Measurements from ENCODE around the gene CACNA1H. TPM values are rescaled to one million over a fixed set of nuclear protein-coding genes. Genes with fewer than 3 reads are reported as not detected.

The CACNA1H gene
- total RNA-seq, 1 donor from 2014 or later = 4.2 TPM

DNA sequence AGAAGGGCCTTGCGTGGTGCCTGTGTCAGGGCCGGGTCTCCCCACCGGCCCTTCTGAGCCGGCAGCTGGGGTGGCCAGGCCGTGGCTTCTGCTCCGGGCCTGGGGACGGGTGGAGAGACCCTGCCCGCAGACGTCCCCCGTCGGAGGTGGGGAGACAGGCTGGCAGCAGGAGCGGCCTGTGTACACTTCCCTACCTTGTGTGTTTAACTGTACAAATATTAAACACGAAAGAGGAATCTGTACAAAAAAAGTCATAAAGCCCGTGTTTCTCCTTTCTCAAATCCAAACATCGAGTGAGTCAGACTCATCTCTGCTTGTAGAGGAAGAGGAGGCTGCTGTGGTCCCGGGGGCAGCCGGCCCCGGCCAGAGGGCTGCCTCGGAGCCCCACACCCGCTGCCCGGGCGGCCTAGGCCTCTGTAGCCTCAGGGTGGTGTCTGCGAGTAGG is 2.0 kb downstream of the CACNA1H start:
- ATAC-seq (ENCODE audit: poor library complexity) = no peak
- intact Hi-C loops (cut with DNase I) = no loop called here
- DNase-seq = no peak

DNA sequence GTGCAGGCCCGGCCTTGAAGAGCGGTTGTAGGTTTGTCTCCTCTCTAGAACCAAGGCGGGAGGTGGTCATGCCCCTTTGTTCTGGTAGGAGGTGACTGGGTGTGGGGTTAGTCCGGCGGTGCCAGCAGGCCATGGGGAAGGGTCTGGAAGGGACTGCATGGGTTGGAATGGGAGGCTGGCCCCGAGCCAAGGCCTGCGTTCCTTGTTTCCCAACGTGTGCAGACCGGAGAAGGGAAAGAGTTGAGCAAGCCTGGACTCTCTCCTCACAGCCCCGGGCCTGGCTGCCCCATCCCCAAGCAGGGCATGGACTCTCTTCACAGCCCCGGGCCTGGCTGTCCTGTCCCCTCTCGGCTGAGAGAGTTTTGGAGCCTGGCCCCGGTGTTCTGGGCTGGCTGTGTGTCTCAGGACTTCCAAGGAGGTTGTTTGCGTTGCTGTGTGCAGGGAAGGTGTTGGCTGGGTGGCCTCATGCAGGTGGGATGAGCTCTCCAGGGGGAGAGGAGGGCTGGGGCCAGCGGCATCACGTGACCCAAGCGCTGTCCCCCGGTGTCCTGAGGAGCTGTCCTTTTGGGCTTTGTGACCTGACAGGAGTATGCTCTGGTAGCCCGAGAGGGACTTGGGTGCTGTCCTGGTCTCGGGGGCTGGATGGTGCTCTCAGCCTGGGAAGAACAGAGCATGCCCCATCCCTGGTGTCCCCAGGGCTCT is 2.6 kb downstream of the CACNA1H start:
- ATAC-seq (ENCODE audit: poor library complexity) (no peak), DNase-seq (no peak)
- intact Hi-C loops (cut with DNase I) = no loop called here

DNA sequence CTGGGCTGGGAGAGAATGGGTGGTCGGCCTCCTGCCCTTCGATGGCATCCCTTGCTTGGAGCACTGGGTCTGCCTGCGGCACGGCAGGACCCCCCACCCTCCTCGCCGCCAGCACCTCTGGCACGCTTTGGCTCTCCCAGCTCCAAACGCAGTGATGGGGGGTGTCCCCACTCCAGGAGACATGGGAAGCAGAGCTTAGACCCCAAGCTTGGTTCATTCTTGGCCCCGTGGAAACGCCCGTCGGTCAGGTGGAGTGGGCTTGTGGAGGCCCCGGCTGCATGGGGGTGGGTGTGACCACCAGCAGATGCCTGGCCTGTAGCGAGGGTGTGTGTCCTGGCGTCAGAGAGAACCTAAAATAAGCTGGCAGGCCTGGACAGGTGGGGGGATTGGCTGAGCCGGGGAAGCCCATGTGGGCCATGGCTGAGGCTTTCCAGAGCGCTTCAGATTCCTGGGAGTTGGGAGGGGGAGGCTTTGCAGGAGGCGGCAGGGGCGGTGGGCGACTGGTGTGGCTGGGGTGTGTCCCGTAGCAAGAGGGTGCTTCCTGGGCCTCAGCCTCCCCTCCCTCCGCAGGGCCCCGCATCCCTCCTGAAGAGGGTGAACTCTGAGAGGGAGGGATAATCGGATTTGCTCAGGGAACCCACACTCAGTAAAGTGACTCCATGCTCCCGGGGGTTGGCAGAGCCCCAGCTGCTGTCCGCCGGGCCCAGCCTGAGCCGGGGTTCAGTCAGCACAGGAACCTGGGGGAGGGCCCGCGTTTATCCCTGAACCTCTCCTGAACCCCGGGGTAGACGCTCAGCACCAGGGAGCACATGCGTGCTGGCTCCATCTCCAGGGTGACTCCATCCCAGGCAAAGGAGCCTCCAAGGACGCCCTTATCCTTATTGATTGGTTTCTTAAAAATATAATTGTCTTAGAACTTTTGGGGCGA is 3.4 kb downstream of the CACNA1H start:
- ATAC-seq (ENCODE audit: poor library complexity) (no peak), DNase-seq (no peak)
- intact Hi-C loops (cut with DNase I) = no loop called here

DNA sequence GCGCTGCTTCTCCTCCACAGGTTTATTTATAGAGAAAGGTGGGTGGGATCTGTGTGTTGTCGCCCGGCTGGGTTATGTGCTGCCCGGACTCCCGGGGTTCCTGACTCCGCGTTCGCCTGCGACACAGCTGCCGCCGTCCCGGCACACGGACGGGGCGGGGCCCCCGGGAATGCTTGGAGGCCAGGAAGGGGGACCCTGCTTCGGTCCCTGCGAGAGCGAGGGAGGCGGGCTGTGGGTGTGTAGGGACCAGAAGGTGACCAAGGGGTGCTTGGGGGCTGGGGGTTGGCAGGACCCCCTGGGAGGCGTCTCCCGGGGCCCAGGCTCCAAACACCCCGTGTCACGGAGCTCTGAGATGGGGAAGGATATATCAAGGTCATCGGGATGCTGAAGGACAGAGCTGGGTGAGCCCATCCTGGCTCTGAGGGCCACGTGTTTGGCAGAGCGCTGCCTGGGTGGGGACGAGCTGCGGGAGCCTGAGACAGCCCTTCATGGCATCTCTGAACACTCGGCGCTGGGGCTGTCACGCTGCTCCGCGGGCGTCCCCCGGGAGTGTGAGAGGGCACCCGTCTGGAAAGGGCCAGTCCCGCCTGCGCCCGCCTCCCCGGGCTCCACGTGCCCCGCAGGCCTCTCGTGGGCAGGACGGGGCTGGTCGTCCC is 4.2 kb downstream of the CACNA1H start:
- ATAC-seq (ENCODE audit: poor library complexity) = no peak
- no peak for DNase-seq
- intact Hi-C loops (cut with DNase I) = no loop called here

DNA sequence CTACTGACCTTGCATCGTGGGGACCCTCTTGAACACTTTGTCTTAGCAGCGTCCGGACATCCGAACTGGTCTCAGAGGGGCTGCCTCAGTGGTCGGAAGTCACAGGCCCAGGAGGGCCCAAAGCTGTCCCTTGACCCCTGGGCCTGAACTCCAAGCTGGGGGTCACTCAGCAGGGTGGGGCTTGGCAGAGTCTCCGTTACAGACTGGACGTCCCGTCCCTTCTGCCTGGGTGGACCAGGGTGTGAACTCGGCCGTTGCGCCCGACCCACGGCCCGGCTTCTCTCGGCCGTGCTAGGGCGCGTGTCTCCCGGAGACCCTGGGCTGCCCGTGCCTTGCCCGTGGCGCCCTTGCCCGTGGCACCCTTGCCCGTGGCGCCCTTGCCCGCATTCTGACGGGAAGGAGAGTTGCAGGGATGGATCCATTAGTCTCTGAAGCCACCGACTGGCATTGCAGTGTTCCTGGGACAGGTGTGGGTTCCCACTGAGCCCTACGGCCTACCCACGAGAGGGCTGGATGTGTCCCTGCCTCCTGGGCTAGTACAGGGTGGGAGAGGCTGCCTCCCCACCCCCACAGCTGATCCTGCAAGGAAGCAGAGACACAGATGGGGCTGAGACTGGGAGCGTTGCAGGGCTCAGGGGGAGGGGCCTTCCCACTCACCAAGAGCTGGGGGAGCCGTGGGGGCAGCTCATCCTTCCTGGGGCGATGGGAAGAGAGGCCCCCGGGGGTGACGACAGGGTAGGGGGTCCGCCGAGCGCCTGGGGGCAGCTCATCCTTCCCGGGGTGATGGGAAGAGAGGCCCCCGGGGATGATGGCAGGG is 4.9 kb downstream of the CACNA1H start:
- ATAC-seq (ENCODE audit: poor library complexity) = peak; percentile 2
- peak; percentile 66 for DNase-seq
- intact Hi-C loops (cut with DNase I) = no loop called here

DNA sequence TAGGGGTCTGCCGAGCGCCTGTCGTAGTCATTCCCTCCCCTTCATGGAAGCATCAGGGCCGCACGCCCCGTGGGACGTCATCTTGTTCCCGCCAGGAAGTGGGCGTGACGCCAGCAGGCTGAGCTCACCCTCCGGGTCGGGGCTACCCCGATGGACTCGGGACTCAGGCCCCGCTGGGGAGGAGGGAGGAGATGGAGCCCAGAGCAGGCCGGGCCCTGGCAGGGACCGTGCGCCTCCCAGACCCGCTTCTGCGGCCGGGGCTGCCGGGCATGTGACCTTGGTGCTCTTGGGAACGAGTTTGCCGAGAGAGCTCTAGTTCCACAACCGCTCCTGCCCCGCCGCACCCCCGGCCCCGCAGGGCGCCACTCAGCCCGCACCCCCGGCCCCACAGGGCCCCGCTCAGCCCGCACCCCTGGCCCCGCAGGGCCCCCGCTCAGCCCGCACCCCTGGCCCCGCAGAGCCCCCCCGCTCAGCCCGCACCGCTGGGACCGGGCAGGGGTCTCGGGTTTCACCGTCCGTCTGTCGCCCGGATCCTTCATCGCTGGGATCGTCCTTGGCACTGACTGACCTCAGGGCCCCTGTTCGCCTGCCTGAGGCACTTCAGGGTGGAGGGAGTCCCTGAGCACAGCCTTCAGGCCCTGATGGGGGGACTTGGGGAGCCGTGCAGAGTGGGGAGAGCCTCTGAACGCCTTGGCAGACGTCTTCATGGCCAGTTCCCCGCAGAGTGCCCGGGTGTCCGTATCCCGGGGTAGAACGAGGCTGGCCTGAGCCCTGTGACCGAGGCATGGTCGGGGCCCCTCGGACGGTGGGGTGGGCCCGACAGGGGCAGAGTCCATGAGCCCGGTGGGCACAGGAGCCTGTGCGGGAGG is 5.8 kb downstream of the CACNA1H start:
- DNase-seq (peak; percentile 78), ATAC-seq (ENCODE audit: poor library complexity) (peak; percentile 2)
- intact Hi-C loops (cut with DNase I) = no loop called here

DNA sequence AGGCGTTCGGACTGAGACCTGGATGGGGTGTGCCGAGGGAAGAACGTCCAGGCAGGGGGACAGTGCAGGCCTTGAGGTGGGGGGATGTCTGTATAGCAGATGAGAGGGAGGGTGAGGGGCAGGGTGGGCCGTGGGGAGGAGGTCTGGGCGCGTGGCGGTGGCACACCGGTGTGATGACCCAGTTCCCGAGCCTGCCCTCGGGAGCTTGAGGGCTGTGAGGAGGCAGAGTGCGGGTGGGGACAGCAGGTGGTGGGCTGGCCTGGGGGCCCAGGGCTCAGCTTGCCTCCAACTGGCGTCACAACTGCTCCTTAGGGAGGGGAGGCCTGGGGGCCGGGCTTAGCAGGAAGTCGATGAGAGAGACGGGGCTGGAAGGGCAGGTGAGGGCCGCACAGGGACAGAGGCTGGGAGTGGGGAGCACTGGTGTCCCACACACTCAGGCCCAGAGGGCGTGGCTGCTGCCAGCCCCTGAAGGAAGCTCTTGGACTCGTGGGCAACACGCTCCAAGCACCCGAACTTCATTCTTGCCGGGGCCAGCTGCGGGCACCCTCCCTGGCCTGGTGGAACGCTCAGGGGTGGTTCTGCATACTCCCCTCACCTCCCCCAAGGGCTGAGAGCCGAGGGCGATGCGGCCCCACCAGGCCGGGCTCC is 6.5 kb downstream of the CACNA1H start:
- intact Hi-C loops (cut with DNase I) = no loop called here
- DNase-seq (no peak), ATAC-seq (ENCODE audit: poor library complexity) (peak; percentile 6)

DNA sequence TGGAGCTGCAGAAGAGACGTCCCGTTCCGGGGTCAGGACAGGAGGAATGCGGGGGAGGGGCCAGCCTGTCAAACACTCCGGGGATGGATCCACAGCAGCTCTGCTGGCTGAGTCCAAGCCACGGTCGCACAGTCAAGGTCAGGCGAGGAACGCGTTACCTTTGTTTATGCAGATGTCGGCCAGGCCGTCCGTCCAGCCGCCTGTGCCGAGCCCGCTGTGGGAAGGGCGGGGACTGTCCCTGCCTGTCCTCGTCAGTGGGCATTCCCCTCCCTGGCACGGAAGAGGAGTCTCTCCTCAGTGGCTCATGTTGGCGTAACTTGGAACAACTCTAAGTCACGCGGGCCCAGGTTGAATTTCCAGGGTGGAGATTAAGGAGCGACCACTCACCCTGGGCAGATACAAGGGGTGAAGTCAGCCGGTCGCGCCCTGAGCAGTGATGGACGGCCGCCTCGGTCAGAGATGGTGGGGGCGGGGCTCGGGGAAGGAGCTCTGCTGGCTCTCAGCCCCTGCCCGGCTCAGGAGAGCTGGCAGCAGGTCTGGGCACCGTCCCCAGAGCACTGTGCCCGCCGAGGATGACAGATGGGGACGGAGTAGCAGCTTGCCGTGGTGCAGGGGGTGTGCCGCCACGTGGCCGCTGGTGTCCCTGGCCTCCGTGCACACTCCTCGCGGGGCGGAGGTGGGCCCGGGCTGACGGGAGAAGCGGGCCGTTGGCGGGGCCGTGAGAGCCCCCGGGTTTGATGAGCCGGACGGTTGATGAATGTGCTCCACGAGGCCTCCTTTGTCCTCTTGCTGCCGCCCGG is 7.3 kb downstream of the CACNA1H start:
- DNase-seq (peak; percentile 82), ATAC-seq (ENCODE audit: poor library complexity) (peak; percentile 90)
- intact Hi-C loops (cut with DNase I) = no loop called here

DNA sequence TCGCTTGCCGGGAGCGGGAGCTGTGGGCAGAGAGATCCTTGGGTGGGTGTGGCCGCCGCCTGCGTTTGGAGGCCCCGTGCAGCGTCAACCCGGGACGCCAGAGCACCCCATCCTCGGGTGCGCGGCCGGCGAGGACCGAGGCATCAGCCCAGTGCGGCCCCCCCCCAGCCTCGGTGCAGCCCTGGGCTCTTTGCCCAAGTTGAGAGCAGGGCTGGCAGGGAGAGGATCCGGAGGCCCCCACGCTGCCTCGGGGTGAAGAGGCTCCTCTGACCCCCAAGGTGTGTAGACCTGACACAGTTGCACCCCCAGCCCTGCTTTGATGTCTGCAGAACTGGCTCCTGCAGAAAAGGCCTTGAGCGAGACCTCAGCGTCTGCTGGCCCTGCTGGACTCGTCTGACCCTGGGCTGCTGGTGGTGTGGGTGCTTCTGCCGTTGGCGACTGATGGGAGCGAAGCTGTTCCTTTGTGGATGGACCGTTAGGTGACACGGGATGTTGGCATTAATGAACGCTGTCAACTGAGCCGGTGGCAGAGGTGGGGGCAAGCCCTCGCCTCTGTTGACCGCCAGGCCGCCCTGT is 8.0 kb downstream of the CACNA1H start:
- intact Hi-C loops (cut with DNase I) = no loop called here
- DNase-seq (no peak), ATAC-seq (ENCODE audit: poor library complexity) (no peak)

DNA sequence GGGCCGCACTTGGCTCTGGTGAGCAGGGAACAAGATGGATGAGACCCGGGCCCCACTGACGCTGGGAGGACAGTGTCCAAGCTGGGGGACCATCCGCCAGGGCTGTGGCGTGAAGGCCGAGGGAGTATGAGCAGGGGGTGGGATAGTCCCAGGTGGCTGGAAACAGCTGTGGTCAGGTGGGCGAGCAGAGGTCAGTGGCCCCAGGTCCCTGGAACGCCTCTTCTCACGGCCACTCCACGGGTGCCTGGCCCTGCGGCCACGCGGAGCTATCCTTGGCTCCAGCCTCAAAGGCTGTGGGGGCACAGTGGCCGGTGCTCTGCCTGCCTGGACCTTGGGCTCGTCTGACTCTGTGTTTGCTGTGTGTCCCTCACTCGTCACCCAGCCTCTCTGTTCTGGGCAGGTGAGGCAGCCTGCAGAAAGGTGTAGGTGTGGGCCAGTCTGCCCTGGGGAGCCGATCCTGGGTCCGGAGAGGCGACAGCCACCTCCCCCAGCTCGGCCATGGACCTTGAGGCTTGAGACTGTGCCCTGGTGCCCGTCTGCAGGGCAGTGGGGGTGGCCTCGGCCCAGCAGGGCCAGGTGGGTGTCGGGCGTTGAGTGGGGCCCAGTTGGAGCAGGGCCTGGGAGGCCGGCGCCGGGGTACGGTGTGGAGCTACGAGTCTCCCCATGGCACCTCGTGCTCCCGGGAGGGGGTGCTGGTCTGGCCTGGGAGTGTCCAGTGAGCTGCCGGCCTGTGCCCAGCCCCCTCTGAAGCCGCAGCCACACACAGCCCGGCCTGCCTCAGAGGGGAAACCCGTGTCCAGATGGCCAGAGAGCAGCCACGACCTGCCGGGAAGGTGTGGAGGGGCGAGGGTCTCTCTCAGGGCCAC is 10.0 kb downstream of the CACNA1H start:
- ATAC-seq (ENCODE audit: poor library complexity) = no peak

DNA sequence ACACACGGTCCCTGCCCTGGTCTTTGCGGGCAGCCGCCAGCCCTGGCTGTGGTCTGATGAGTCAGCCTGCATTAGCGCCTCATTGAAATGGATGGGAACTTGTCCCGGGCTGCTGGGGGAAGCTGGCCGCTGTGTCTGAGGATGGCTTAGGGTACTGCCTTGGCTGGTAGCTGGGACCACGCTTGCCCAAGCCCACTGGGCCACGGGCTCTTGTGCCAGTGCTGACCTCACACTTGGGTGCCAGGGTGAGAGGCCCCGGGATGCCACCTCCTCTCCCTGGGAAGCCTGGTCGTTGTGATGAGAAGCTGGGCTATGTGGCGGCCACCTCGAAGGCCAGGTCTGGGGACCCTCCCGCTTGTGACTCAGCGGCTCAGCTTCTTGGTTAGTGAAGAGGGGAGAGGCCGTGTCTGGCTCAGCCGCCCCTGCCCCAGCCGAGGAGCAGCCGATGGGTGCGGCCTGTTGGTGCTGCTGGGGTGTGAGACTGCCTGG is 10.7 kb downstream of the CACNA1H start:
- no peak for ATAC-seq (ENCODE audit: poor library complexity)
- no peak for DNase-seq
- intact Hi-C loops (cut with DNase I) = no loop called here

More for the DNA sequence above, 10.0 kb downstream of the CACNA1H start:
- intact Hi-C loops (cut with DNase I) = no loop called here
- DNase-seq = no peak

DNA sequence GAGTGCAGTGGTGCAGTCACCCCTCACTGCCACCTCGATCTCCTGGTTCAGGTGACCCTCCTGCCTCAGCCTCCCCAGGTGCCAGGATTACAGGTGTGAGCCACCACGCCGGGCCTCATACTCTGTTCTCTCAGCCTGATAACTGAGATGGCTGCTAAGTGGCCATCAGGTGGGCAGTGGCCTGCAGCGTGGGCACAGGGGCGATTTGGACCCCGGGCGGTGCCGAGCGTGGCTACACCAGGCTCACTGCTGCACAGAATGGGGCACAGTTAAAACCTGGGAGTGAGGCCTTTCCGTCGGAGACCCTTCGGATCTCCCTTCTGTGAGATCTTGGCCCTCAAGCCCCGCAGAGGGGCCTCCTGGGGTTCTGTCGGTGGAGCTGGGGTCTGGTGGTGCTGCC is 11.5 kb downstream of the CACNA1H start:
- DNase-seq = no peak
- no peak for ATAC-seq (ENCODE audit: poor library complexity)
- intact Hi-C loops (cut with DNase I) = no loop called here

DNA sequence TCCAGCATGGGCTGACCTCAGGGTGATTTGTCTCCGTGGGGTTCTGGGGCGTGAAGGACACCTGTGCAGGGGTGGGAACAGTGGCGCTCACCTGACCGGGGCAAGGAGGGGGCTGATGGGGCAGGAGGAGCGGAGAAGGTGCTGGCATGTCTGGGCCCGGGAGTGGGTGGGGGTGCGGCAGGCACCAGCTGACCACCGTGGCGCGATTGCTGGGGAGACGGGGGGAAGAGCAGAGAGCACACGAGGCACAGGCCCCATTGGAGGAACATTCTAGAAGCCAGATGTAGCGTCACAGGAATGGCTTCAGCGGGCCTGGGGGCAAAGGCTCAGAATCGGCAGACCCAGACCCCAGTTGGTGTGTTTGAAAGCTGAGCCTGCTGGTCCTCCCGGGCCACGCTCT is 12.1 kb downstream of the CACNA1H start:
- no peak for ATAC-seq (ENCODE audit: poor library complexity)
- intact Hi-C loops (cut with DNase I) = no loop called here

DNA sequence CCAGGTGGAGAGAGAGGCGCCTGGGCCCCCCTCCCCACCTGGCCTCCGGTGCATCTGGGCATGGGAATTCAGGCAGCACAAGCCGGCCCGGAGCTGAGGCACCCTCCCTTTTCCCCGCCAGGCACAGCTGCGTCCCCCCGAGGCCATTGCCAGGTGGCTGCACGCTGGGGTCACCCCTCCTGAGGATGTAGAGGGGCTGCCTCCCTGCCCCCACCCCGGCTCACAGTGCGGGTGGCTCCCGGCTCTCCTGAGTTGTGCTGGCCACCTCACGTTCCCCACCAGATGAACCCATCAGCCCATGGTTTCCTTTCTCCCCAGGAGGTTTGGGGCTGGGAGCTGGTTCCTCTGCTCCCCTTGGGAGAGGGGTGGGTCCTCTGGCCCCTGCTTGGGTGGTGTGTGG is 12.6 kb downstream of the CACNA1H start:
- ATAC-seq (ENCODE audit: poor library complexity) (no peak), DNase-seq (no peak)
- intact Hi-C loops (cut with DNase I) = no loop called here

More for the DNA sequence above, 12.1 kb downstream of the CACNA1H start:
- no peak for DNase-seq
